Gastroesophageal sphincter (tissue), 3 donors: Measurements from ENCODE around the gene KLF5.

ENCODE experiments used
- CTCF ChIP-seq, 4 experiments: fragments of 200-600 bp in 2 of 4; fragments of 450-650 bp in 2 of 4; sonication (generic) in 1 of 4; IDR thresholded peaks; one replicate each; pipeline ENCODE4 v1.5.1; 2017 to 2019; ENCODE audit warnings: antibody characterized with exemption in 4 of 4, mild to moderate bottlenecking in 2 of 4, moderate library complexity in 2 of 4
- EP300 ChIP-seq: sonication (generic); formaldehyde crosslinking; IDR thresholded peaks from one replicate; pipeline ENCODE4 v1.6.1; 2017; ENCODE audit warnings: antibody characterized with exemption, mild to moderate bottlenecking
- POLR2A ChIP-seq, 2 donors: fragments of 450-650 bp; IDR thresholded peaks; one replicate each; pipeline ENCODE4 v1.6.1; 2017; ENCODE audit warnings: antibody characterized with exemption in 2 of 2, mild to moderate bottlenecking in 2 of 2, moderate library complexity in 1 of 2
- POLR2AphosphoS5 ChIP-seq: sonication (generic); formaldehyde crosslinking; IDR thresholded peaks from one replicate; pipeline ENCODE4 v1.6.1; 2017; ENCODE audit warnings: antibody characterized with exemption

DNA sequence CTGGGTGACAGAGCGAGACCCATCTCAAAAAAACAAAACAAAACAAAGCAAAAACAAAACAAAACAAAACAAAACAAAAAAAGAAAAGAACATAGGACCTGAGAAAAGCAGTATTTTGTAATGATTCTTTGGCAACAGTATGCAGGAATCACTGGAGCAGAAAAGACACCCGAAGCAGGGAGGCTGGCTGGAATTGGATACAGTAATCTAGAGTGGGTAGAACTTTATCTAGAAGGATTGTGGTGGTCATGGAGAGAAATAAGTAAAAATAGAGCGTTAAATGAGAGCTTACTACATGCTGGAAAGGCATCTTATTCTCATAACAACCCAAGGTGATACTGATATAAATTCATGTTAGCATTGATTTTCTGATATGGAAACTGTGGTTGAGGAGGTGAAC, 51.2 kb downstream of the KLF5 start:
- TF ChIP-seq EP300 (no peak), POLR2A (IDR thresholded peaks at IDR 0.05) (no peak), CTCF (IDR thresholded peaks at IDR 0.05) (no peak), POLR2AphosphoS5 (no peak)
